Heart left ventricle (tissue), 16 donors: ENCODE measurements around the gene OTOA. TPM values are rescaled to one million over a fixed set of nuclear protein-coding genes. Genes with fewer than 3 reads are reported as not detected.

Experiments
- ATAC-seq, 4 donors: fragments of 200-7000 bp; cut with Tn5 transposase; one replicate each; pipeline ENCODE4 v1.9.1; 2020 to 2022; ENCODE audit warnings: moderate library complexity in 4 of 4, mild to moderate bottlenecking in 3 of 4, moderate number of reproducible peaks in 1 of 4
- DNase-seq, 5 donors: peaks; one replicate each; pipeline ENCODE4 v3.0.0-alpha.2; 2020
- H3K27ac ChIP-seq, 12 donors: fragments of 200-600 bp; sonication (generic) in 4 of 12; one replicate each; pipeline versions ENCODE4 v1.5.0 to v1.8.0; 2016 to 2022; ENCODE audit warnings: mild to moderate bottlenecking in 2 of 12
- H3K27me3 ChIP-seq, 9 donors: fragments of 200-600 bp; sonication (generic) in 2 of 9; one replicate each; pipeline versions ENCODE4 v1.5.1 to v1.8.0; 2016 to 2022; ENCODE audit warnings: mild to moderate bottlenecking in 3 of 9
- H3K36me3 ChIP-seq, 9 donors: fragments of 200-600 bp; sonication (generic) in 2 of 9; one replicate each; pipeline versions ENCODE4 v1.5.0 to v1.8.0; 2018 to 2022; ENCODE audit warnings: mild to moderate bottlenecking in 2 of 9
- H3K4me1 ChIP-seq, 12 donors: fragments of 200-600 bp; sonication (generic) in 4 of 12; one replicate each; pipeline versions ENCODE4 v1.5.0 to v1.8.0; 2016 to 2022; ENCODE audit warnings: mild to moderate bottlenecking in 3 of 12
- H3K4me3 ChIP-seq, 12 donors: fragments of 200-600 bp; sonication (generic) in 4 of 12; one replicate each; pipeline versions ENCODE4 v1.5.0 to v1.8.0; 2017 to 2022; ENCODE audit warnings: mild to moderate bottlenecking in 9 of 12, moderate library complexity in 4 of 12
- H3K9me3 ChIP-seq, 12 donors: fragments of 200-600 bp; sonication (generic) in 4 of 12; one replicate each; pipeline versions ENCODE4 v1.5.0 to v1.8.0; 2016 to 2022; ENCODE audit warnings: mild to moderate bottlenecking in 1 of 12
- POLR2A ChIP-seq, 2 donors: fragments of 450-650 bp; IDR thresholded peaks; one replicate each; pipeline ENCODE4 v1.6.1; 2017; ENCODE audit warnings: antibody characterized with exemption in 2 of 2, mild to moderate bottlenecking in 2 of 2, moderate library complexity in 2 of 2
- WGBS, 4 donors: extraction: QIAGEN DNeasy Blood & Tissue Kit in 2 of 4; methylation state at CpG; one replicate each; pipeline versions ENCODE4 v1.1.5 to v1.1.7; 2013 to 2018; 5-methylcytosine and 5-hydroxymethylcytosine counted together
- intact Hi-C, 10 donors: fragments of 100-400 bp; cut with DNase I; formaldehyde crosslinking; loops; one replicate each; pipeline versions ENCODE4 v1.11.1 to v1.14.2; 2022
- polyA plus RNA-seq, 2 donors: library from polyadenylated mRNA; stranded (reverse); fragments of 200-250 nt; gene quantifications; one replicate each; pipeline ENCODE4 v1.2.3, GENCODE V29; 2013
- total RNA-seq, 9 donors: library from RNA; depleted of rRNA in 2 of 9; stranded (reverse); fragments of >200 nt in 2 of 9; fragmentation: NEBNext Ultra II Directional in 3 of 9; extraction: Animal tissue kit (Norgen Biotek cat#: 25700) in 3 of 9; gene quantifications; one replicate each; pipeline versions ENCODE4 v1.1.0 to v1.2.4, GENCODE V29; 2016 to 2023
- TF ChIP-seq, protein P1 (sequence below), 12 donors: fragments of 200-600 bp; sonication (generic) in 4 of 12; IDR thresholded peaks; one replicate each; pipeline versions ENCODE4 v1.5.0 to v1.8.0; 2018 to 2022; ENCODE audit warnings: antibody characterized with exemption in 12 of 12, mild to moderate bottlenecking in 5 of 12
- donor health status: ischemic (EF 13 %, LVEDD 7.1; RV severe dilation, severe dysfunction).
- donor health status: healthy with polysubstance abuse.
- donor health status: DM: no; HTN: yes; CAD: no.
- donor health status: DM: no; HTN: no; CAD: no.
- donor health status: ischemic (EF 25% LVEDD 6.9; RV normal size, moderate dysfunction).
- donor health status: ischemic (EF 25% LVEDD 5.7; RV mildly dilated, moderate dysfunction).
- donor health status: healthy.
- donor health status: DM: yes; HTN: yes; CAD: no.
- donor health status: ischemic (EF 35%, LVEDD 5.7; RV mildly dilated, moderate dysfunction).
- donor health status: nonischemic (EF 11% LVEDD 7.7; RV severe dilation, severe dysfunction).
- donor health status: DM: yes; HTN: yes; CAD: no.
- donor health status: PGD.
- donor health status: ischemic (EF 29% LVEDD 5.4; RV normal size, mild dysfunction).
- donor health status: nonischemic (EF 23%, LVEDD 6.1; RV moderate dilation, normal function).

OTOA gene
- total and polyA plus RNA-seq, 11 donors, result 0.03 to 0.41 (median 0.27) TPM; not detected in 7

GRCh38 chr16:21702276-21702675, 38.5 kb downstream of the OTOA start:
- H3K27ac ChIP-seq, result no peak overlapping the region
- no peaks in the 10 kb centered on the region for H3K36me3 ChIP-seq
- DNase-seq, result no peak
- no peak for ATAC-seq
- no peaks in the 10 kb centered on the region for H3K9me3 ChIP-seq
- H3K4me1 ChIP-seq, result peaks cover 0 to 8% (median 0%) of the 10 kb centered on the region in 12 donors
- H3K27me3 ChIP-seq, result no peaks in the 10 kb centered on the region
- H3K4me3 ChIP-seq, result no peak overlapping the region
- intact Hi-C loops, result loop anchor here in 2 of 10 donors (10.0 kb wide), 2 partner anchors 47 to 117 kb away; partner anchors contain the start of gene IGSF6 (in 1 of the 2)
- 68 to 81% (median 78%) methylated on average over 3 of the region's 3 CpGs for WGBS, 4 donors
- no peak for TF ChIP-seq POLR2A (IDR thresholded peaks at IDR 0.05)
- TF ChIP-seq, protein P1, sequence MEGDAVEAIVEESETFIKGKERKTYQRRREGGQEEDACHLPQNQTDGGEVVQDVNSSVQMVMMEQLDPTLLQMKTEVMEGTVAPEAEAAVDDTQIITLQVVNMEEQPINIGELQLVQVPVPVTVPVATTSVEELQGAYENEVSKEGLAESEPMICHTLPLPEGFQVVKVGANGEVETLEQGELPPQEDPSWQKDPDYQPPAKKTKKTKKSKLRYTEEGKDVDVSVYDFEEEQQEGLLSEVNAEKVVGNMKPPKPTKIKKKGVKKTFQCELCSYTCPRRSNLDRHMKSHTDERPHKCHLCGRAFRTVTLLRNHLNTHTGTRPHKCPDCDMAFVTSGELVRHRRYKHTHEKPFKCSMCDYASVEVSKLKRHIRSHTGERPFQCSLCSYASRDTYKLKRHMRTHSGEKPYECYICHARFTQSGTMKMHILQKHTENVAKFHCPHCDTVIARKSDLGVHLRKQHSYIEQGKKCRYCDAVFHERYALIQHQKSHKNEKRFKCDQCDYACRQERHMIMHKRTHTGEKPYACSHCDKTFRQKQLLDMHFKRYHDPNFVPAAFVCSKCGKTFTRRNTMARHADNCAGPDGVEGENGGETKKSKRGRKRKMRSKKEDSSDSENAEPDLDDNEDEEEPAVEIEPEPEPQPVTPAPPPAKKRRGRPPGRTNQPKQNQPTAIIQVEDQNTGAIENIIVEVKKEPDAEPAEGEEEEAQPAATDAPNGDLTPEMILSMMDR (IDR thresholded peaks at IDR 0.05), result no peak

DNA sequence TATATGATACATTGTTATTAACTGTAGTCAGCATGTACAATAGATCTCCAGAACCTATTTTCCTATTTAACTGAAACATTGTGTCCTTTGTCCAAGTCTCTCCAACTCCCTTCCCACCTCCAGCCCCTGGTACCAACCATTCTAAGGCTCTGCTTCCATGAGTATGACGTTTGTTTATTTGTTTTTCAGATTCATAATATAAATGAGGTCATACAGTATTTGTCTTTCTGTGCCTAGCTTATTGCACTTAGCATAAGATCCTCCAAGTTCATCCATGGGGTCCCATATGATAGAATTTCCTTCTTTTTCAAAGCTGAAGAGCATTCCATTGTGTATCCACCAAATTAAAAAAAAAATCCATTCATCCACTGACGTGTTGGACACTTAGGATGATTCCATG, 39.4 kb downstream of the OTOA start:
- DNase-seq (no peak), ATAC-seq (no peak)
- Histone ChIP-seq H3K4me1 (peaks cover 0 to 4% (median 0%) of the 10 kb centered on the region in 12 donors), H3K36me3 (no peaks in the 10 kb centered on the region), H3K27me3 (peaks cover 0 to under 1% (median 0%) of the 10 kb centered on the region in 9 donors), H3K4me3 (no peak overlapping the region), H3K9me3 (no peaks in the 10 kb centered on the region), H3K27ac (no peak overlapping the region)
- TF ChIP-seq, protein P1 (IDR thresholded peaks at IDR 0.05), result no peak
- TF ChIP-seq POLR2A (IDR thresholded peaks at IDR 0.05), result no peak
- intact Hi-C loops, result loop anchor here in 2 of 10 donors (10.0 kb wide), 2 partner anchors 48 to 118 kb away; partner anchors contain the start of gene IGSF6 (in 1 of the 2)
- WGBS, 4 donors, result 47 to 57% (median 53%) methylated on average over 2 of the region's 2 CpGs

DNA sequence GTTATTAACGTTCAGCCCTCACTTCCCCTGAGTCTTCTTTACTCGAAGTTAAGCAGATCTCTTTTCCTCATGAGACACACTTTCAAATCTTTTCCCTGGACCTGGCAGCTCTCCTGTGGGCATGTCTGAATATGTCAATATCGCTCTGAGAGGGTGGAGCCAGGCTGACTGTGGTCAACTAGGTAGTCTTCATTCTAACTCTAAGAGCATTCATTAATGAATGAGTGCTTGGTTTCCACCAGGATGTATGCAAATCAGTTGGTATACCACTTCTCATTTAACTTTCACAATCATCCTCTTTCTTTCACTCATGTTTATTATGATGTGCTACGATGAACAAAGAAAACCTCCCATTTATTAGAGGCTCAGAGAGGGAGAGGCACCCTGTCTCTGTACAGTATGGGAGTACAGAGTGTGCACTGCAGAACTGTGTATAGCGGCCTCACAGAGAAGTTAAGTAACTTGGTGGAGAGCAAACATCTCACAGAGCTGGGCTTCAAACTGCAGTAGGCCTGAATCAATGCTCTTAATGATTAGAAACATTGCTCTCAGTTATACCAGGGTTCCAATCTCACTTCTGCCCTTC, 39.9 kb downstream of the OTOA start:
- ATAC-seq (no peak), DNase-seq (no peak)
- H3K36me3 ChIP-seq, result no peaks in the 10 kb centered on the region
- H3K27me3 ChIP-seq, result peaks cover 0 to 3% (median 0%) of the 10 kb centered on the region in 9 donors
- intact Hi-C loops, result loop anchor here in 2 of 10 donors (10.0 kb wide), 2 partner anchors 49 to 119 kb away; partner anchors contain the start of gene IGSF6 (in 1 of the 2)
- H3K27ac ChIP-seq, result no peak overlapping the region
- H3K4me3 ChIP-seq, result no peak overlapping the region
- peaks cover 0 to 7% (median 0%) of the 10 kb centered on the region in 12 donors for H3K4me1 ChIP-seq
- WGBS, 4 donors, result 73 to 76% (median 75%) methylated on average over 5 of the region's 5 CpGs
- TF ChIP-seq, protein P1 (IDR thresholded peaks at IDR 0.05), result no peak
- TF ChIP-seq POLR2A (IDR thresholded peaks at IDR 0.05), result no peak
- H3K9me3 ChIP-seq, result no peaks in the 10 kb centered on the region

DNA sequence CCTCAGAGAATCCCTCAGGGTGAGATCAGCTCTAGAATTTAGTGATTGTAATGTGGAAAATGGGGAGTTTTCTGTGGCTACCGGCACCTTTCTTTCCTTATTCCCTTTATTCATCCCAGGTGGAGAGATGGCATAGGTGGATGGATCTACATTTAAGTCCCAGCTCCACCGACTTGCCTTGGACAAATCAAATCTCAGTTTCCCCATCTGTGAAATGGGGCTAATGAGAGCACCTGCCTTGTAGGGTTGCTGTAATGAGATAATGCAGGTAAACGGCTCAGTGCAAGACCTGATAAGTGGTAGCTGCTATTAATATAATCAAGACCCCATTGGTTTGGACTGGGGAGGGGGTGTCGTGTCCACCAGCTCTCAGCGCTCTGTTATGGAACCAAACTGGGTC, 40.5 kb downstream of the OTOA start:
- Histone ChIP-seq H3K4me3 (no peak overlapping the region), H3K27ac (no peak overlapping the region), H3K9me3 (no peaks in the 10 kb centered on the region), H3K36me3 (no peaks in the 10 kb centered on the region), H3K4me1 (peaks cover 0 to 9% (median 0%) of the 10 kb centered on the region in 12 donors), H3K27me3 (peaks cover 0 to 3% (median 0%) of the 10 kb centered on the region in 9 donors)
- intact Hi-C loops, result loop anchor here in 2 of 10 donors (10.0 kb wide), 2 partner anchors 49 to 119 kb away; partner anchors contain the start of gene IGSF6 (in 1 of the 2)
- DNase-seq, result no peak
- no peak for ATAC-seq
- 85 to 92% (median 89%) methylated on average over 5 of the region's 5 CpGs for WGBS, 4 donors
- TF ChIP-seq, protein P1 (IDR thresholded peaks at IDR 0.05), result no peak
- TF ChIP-seq POLR2A (IDR thresholded peaks at IDR 0.05), result no peak
